Activated CD4-positive, alpha-beta T cell treated with anti-CD3 and anti-CD28 coated beads, Interleukin-2, amount 50 U/mL, for 48 hours (primary cell): ENCODE measurements around the gene COL5A1.
"Not testable (repeated sequence)": the region's sequence is repeated elsewhere in the genome, so short reads cannot be mapped to it uniquely, and the experiment has no call there.

ENCODE experiments used
- DNase-seq, 2 experiments: peaks; one replicate each; pipeline ENCODE4 v3.0.0-alpha.2; 2020

The COL5A1 gene

DNA sequence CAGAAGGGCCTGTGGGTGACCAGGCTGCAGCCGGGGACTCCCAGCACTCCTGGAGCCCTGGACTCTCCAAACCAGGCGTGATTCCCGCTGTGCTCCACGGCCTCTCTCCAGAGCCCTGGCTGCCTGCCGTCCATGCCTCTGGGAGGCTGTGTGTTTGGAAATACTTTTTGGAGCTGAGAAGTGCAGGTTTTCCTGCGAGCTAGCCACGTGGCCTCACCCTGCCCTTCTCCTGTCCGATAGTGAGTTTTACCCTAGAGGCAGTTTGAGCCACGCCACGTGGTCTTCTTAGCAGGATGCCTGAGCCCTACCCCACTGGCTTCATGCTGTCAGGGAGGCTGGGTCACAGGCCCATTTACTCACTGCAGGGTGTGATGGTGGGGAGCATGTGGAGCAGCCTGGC, 71.3 kb downstream of the COL5A1 start:
- DNase-seq, result no peak

GRCh38 chr9:134715536-134715935, 73.9 kb downstream of the COL5A1 start:
- not testable (repeated sequence) for DNase-seq

DNA sequence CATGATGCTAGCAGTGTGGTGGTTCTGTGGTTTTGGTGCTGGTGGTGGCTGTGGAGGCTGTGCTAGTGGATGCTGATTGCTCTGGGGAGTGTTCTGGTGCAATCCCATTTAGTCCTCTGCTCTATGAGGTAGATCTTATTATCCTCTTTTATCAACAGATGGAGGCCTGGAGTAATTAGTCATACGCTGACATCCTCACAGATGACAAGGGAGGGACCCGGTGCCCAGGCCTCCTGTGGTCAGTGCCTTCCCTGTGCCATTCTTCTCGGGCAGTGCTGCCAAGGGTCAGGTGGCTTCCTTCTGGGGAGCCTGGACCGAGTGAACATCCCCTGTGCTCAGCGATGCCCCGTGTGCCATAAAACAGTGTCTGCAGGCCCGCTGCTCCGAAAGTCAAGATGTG, 74.5 kb downstream of the COL5A1 start:
- DNase-seq, result no peak

DNA sequence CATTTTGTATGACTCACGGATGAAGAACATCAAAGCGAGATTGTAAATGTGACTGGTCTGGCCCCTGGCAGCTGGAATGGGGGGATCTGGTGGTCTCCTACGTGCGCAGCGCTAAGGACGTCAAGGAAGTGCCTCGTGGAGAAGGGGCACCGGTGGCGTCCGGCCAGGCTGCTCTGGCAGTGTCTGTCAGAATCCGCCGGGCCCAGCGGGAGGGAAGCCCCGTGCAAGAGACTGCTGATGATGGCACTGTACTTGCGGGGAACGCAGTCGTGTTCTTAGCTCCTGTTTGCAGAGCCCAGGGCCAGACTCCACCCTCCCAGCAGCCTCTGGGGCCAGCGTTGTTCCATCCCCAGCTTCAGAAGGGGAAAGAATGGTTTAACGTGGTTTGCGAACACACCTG, 75.5 kb downstream of the COL5A1 start:
- no peak for DNase-seq

DNA sequence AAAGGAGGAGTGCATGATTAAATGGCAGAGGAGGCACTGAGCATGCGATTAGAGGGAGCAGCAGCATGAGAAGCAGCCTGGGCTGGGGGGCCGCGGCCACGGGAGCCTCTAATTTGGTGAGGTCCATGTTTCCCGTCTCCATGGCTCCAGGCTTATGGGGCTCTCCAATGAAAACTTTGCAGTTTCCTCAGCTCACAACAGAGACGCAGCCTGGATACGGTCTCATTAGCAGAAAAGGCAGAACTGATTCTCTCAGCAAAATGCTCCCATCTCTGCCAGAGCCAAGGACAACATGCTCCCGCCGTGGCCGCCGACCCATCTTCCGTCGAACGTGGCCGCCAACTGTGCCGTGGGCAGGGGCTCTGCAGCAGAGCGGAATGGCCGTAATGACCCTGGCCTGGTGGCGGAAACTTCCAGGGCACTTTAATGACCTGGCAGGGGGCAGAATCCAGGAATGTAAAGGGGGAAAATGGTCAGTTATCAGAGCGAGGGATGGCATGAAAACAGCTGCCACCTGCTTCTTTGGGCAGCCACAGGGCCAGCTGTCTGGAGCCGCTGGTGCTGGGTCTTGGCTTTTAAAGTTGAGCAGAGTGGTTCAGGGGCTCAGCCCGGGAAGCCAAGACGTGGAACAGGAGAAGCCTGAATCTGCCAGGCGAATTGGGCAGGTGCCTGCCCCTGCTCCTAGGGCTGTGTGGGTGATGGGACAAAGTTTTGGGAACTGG, 76.5 kb downstream of the COL5A1 start:
- no peak for DNase-seq

DNA sequence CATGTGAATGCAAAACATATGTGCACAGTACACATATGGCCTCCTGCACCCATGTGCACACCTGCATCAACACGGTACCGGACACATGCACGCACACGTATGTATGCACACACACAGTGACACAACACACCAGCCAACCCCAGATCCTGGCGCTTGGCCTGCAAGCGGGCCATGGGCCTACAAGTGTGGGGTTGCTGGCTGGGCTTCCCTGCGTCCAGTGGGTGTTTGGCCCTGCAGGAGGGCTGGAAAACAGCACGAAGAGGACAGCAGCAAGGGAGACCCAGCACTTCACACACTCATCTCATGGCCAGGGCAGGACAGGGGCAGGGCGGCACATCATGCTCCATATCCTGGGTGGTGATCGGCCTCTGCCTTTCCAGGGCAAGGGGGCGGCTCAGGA, 77.7 kb downstream of the COL5A1 start:
- no peak for DNase-seq

GRCh38 chr9:134720136-134720753, 78.6 kb downstream of the COL5A1 start:
- no peak for DNase-seq

DNA sequence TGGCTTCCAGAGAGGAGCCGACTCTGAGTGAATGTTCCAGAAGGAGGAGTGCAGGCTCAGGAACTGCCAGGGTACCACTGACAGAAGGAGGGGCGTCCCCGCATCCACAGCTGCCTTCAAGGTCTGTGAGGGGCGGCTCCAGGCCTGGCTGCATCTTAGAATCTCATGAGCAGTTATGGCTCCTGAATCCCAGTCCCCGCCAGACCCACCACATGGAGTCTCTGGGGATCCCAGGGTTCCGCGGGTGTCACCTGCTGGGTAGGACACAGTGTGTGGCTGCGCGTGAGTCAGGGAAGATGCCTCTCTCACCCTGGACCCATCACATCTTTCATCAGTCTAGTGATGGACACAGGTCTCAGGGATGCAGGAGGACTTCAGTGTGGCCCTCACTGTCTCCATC, 79.2 kb downstream of the COL5A1 start:
- DNase-seq, result no peak

- DNase-seq, result no peak
Observed at GRCh38 chr9:134721344-134721743, 79.7 kb downstream of the COL5A1 start.

DNA sequence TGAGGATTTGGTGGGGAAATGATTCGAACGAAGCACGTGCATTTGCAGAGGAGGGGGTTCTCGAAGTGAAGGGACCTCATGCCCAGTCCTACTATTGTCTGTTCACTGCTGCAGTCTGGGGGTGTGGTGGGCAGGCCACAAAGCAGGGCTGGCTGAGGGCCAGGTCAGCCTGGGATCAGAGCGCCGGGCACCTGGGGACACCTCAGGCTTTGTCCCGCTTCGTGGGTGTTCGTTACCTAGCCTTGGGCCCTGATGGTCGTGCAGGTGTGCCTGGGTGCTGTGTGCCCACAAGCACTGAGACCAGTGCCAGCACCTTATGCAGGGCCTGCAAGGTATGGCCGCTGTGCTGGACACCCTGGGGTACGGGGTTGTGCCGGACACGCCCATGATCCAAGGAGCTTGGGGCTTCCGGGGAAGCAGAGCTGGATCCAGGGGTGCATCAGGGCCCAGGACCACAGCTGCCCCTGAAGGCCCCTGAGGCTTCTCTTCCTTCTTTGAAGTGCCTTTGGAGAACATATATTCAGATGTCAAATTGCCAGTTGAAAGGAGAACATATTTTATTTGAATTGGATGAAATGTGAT, 80.6 kb downstream of the COL5A1 start:
- no peak for DNase-seq

- no peak for DNase-seq
Observed at GRCh38 chr9:134723037-134723436, 81.4 kb downstream of the COL5A1 start.

GRCh38 chr9:134723491-134724190, 82.0 kb downstream of the COL5A1 start:
- DNase-seq, result no peak

- DNase-seq, result no peak
Observed at GRCh38 chr9:134724202-134724911, 82.8 kb downstream of the COL5A1 start.

- no peak for DNase-seq
Observed at GRCh38 chr9:134724912-134725604, 83.5 kb downstream of the COL5A1 start.

DNA sequence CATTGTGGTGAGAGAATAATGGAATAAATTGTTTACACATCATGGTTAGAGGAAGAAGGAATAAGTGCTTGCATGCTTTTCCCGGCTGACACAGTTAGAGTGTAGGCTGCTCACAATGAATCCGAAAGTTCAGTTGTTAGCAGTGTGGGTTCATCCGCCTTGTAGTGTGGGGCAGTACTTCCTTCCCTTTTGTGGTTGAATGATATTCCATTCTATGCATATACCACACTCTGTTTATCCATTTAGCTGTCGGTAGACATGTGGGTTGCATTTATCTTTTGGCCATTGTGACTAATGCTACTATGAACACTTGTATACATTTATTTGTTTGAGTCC, 84.0 kb downstream of the COL5A1 start:
- DNase-seq, result no peak

GRCh38 chr9:134726026-134726721, 84.6 kb downstream of the COL5A1 start:
- no peak for DNase-seq

GRCh38 chr9:134726722-134727034, 85.1 kb downstream of the COL5A1 start:
- no peak for DNase-seq

- DNase-seq, result no peak
Observed at GRCh38 chr9:134728021-134728795, 86.6 kb downstream of the COL5A1 start.

GRCh38 chr9:134728801-134729495, 87.3 kb downstream of the COL5A1 start:
- no peak for DNase-seq

DNA sequence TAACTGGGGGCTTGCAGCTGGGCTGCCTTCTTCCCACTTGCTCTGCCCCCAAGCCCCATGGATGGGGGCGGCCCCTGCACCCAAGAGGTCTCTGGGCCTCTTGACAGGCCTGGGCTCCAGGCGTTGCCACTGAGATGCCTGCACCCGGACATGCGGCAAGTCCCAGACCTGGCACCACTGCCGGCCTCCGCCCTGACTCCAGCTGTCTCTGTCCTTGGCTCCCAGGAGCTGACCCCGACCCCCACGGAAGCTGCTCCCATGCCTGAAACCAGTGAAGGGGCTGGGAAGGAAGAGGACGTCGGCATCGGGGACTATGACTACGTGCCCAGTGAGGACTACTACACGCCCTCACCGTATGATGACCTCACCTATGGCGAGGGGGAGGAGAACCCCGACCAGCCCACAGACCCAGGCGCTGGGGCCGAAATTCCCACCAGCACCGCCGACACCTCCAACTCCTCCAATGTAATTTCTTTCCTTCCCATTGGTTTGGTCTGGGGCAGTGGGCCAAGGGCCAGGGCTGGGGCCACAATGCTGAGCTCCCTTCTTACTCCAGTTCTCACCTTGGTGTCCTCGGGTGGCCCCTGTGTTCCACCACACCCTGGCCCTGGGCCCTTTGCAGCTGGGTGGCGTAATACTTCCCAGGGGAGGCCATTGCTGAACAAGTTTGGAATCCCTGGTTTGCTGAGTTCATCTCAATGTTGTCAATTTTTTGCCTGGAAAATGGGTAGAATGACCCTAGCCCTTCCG, 88.6 kb downstream of the COL5A1 start:
- DNase-seq, result no peak
